Stimulated activated naive CD8-positive, alpha-beta T cell treated with anti-CD3 and anti-CD28 coated beads, Interleukin-15, Interleukin-2, amounts not matched to agents 100 ng/mL and 50 ng/mL, for 24 hours (primary cell): ENCODE measurements around the gene TMEM121.

Source experiments
- H3K27ac Mint-ChIP-seq: one replicate; pipeline ENCODE4 v1.8.0; 2021; ENCODE audit warnings: mild to moderate bottlenecking, mixed read lengths
- H3K27me3 Mint-ChIP-seq: one replicate; pipeline ENCODE4 v1.8.0; 2021; ENCODE audit warnings: mixed read lengths
- H3K36me3 Mint-ChIP-seq: one replicate; pipeline ENCODE4 v1.8.0; 2021; ENCODE audit warnings: low read depth, mixed read lengths
- H3K4me1 Mint-ChIP-seq: one replicate; pipeline ENCODE4 v1.8.0; 2021; ENCODE audit warnings: low read depth, mixed read lengths
- H3K4me3 Mint-ChIP-seq: one replicate; pipeline ENCODE4 v1.8.0; 2021; ENCODE audit warnings: mild to moderate bottlenecking, mixed read lengths
- H3K9me3 Mint-ChIP-seq: one replicate; pipeline ENCODE4 v1.8.0; 2021; ENCODE audit warnings: mixed read lengths

TMEM121 gene

DNA sequence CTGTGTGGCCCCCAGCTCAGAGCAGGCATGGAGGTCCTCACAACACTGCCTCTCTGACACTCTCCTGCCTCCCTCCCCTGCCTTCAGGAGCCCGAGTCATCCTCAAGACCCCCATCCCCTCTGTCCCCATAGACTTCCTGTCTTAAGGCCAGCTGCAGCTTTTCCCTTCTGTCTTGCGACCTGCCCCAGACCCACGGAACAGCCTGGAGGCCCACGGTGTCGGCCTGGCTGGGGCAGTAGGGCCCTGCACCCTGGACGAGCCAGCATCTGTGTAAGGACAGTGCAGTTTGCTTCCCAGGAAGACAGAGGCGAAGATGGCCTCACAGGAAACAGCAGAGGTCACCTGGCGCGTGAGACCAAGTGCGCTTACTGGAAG is 25.7 kb upstream of the TMEM121 start:
- Mint-ChIP-seq H3K27me3 (no peaks in the 10 kb centered on the region), H3K4me1 (no peaks in the 10 kb centered on the region), H3K27ac (no peak overlapping the region), H3K36me3 (no peaks in the 10 kb centered on the region), H3K4me3 (no peak overlapping the region), H3K9me3 (no peaks in the 10 kb centered on the region)

DNA sequence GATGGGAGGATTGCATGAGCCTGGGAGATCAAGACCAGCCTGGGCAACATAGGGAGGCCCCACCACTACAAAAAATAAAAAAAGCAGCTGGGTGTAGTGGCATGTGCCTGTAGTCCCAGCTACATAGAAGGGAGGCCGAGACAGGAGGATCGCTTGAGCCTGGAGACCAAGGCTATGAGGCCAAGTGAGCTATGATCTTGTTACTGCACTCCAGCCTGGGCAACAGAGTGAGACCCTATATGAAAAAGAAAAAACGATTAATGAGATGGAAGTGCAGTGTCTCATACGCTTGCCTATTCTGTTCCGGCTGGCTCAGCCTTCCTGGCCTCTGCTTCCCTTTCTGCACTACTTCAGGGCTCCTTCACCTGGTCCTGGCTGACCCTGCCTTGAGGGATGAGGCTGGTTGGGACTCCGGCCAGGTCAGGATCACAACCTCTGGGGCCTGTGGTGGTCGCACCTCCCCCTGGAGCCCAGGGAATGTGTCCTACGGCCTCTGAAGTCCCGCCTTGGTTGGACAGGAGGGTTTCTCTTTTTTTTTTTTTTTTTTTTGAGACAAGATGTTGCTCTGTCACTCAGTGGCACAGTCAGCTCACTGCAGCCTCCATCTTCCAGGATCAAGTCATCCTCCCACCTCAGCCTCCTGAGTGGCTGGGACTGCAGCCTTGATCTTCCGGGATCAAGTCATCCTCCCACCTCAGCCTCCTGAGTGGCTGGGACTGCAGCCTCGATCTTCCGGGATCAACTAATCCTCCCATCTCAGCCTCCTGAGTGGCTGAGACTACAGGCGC is 24.7 kb upstream of the TMEM121 start:
- Mint-ChIP-seq H3K36me3 (no peaks in the 10 kb centered on the region), H3K4me3 (no peak overlapping the region), H3K27ac (no peak overlapping the region), H3K27me3 (no peaks in the 10 kb centered on the region), H3K4me1 (no peaks in the 10 kb centered on the region), H3K9me3 (no peaks in the 10 kb centered on the region)

DNA sequence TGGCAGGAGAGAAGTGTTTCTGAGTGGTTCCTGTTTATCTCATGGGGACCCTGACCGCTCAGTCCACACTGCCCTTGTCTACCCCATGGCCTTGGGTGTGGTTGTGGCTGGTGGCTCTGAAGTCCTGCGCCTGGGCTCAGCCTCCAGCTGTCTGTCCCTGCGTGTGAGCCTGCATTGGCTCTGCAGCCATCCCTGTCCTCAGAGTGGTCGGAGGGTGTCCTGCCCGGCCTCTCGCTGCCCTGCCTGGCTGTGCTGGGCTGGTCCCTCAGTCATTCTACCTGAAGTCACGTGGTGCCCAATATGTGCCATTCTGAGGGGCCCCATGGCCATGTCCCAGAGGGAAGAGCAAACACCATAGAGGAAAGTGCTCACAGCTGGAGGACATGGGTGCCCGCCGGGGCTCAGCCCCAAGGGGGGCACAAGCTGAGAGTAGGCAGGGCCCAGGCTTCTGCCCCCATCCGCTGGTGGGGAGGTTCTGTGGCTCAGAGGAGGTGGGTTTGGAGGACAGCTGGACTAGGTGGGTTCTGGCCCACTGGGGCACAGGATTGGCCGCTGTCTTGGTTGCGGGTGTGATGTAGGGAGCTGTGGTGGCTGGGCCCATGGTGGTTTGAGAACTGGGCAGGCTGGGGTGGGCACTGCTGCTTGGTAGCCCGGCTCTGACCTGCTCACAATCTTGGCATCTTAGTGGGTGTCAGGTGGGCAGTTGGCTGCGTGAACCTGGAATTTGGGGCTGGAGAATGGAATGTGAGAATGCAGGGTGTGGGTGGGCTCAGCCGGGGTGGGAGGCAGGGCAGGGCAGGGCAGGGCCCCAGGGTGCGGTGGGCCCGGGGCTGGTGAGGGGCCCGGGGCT is 23.7 kb upstream of the TMEM121 start:
- Mint-ChIP-seq H3K27me3 (peaks cover 4% of the 10 kb centered on the region), H3K4me1 (no peaks in the 10 kb centered on the region), H3K9me3 (no peaks in the 10 kb centered on the region), H3K27ac (no peak overlapping the region), H3K36me3 (no peaks in the 10 kb centered on the region), H3K4me3 (no peak overlapping the region)

DNA sequence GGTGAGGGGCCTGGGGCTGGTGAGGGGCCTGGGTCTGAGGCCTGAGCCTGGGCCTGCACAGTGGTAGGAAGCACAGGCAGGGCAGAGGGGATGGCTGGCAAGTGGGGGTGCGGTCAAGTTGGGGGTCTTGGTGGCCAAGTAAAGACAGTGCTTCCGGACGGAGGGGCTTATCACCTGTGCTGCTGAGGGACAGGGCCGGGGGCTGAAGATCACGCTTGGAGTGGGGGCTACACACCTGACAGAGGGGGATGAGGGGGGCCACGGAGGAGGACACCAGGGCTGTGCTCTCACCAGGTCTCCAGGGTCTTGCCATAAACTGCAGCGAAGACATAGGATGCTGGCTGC is 23.1 kb upstream of the TMEM121 start:
- Mint-ChIP-seq H3K4me3 (no peak overlapping the region), H3K9me3 (no peaks in the 10 kb centered on the region), H3K27me3 (peaks cover 8% of the 10 kb centered on the region), H3K27ac (no peak overlapping the region), H3K36me3 (no peaks in the 10 kb centered on the region), H3K4me1 (no peaks in the 10 kb centered on the region)

DNA sequence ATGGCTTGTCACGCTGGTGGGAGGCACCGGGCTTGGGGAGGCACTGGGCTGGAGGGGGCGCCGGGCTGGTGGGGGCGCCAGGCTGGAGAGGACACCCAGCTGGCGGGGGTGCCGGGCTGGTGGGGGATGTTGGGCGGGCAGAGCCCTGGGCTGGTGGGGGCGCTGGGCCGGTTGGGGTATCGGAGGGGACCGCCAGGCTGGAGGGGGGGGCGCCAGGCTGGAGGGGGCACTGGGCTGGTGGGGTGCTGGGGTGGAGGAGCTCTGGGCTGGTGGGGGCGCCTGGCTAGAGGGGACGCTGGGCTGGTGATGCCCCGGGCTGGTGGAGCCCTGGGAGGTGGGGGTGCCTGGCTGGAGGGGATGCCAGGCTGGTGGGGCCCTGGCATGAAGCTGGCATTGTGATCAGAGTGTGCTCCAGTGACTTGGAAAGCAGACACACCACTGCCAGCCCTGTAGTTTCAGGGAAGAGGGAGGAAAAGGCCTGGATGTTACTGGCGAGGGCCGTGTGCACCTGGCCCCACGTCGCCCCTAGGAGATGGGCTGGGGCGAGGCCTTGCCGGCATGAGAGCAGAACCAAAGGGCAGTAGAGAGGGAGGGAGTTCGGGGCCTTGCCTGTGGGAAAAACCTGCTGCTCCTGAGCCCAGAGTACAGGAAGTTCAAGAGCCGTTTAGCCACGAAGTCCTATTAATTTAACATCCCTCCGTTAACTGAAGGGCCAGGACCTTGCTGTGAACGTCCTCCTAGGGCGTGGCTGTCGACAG is 22.3 kb upstream of the TMEM121 start:
- Mint-ChIP-seq H3K4me3 (no peak overlapping the region), H3K27ac (no peak overlapping the region), H3K27me3 (peaks cover 13% of the 10 kb centered on the region), H3K9me3 (no peaks in the 10 kb centered on the region), H3K4me1 (no peaks in the 10 kb centered on the region), H3K36me3 (no peaks in the 10 kb centered on the region)

DNA sequence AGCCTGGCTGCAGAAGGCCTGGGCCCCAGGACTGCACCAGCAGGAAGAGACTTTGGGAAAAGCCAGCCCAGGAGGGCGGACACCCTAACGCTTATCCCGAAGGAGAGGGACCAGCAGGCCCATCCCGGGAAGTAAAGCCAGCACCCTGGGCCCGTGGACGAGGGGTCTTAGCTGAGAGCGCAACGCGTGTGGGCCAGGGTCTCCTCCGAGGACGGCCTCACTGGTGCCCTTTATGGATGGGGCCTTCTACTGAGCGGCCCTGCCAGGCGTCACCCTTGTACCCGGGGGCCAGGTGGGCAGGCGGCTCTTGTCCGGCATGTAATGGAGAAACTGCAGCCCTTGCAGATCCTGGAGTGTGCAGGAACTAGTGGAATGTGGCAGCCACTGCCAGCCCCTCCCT is 21.3 kb upstream of the TMEM121 start:
- H3K4me3 Mint-ChIP-seq: no peak overlapping the region
- H3K36me3 Mint-ChIP-seq: no peaks in the 10 kb centered on the region
- H3K4me1 Mint-ChIP-seq: no peaks in the 10 kb centered on the region
- peaks cover 13% of the 10 kb centered on the region for H3K27me3 Mint-ChIP-seq
- no peak overlapping the region for H3K27ac Mint-ChIP-seq
- H3K9me3 Mint-ChIP-seq: no peaks in the 10 kb centered on the region

DNA sequence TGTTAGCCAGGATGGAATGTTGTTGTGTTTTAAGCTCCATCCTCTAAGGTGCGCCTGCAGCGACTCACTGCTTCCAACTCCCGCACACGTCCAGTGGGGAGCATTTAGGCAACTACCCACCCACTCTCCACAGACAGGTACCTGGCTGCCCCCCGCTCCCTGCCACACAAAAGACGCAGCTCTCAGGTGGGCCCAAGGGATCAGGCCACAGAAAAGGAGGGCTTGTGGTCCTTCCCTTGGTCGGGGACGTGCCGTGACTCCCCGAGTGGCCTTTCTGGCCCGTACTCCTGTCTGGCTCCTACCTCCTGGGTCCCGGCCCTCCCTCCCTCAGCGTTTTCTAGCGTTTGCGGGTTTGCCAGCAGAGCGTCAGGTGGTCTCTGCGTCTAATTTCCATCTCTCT is 19.1 kb upstream of the TMEM121 start:
- Mint-ChIP-seq H3K36me3 (no peaks in the 10 kb centered on the region), H3K27me3 (peaks cover 18% of the 10 kb centered on the region)

DNA sequence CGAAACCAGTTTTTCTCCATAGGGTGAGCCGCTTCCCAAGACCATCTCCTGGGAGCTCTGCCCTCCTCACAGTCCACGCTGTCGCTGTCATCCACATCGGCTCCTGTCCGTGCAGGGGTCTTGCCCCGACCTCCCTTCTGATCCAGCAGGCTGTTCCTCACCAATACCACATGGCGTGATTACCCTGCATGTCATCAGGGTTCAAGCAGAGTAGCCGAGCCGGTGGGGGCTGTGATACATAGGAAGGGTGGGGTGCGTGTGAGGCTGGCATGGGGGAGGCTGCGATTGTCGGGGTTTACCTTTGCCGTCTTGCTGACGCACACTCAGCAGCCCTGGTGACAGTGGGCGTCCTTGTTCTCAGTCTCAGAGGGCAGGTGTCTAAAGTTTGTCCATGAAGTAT is 18.3 kb upstream of the TMEM121 start:
- no peaks in the 10 kb centered on the region for H3K4me1 Mint-ChIP-seq
- peaks cover 18% of the 10 kb centered on the region for H3K27me3 Mint-ChIP-seq
- H3K36me3 Mint-ChIP-seq: no peaks in the 10 kb centered on the region
- H3K9me3 Mint-ChIP-seq: no peaks in the 10 kb centered on the region
- H3K4me3 Mint-ChIP-seq: no peak overlapping the region
- H3K27ac Mint-ChIP-seq: no peak overlapping the region

More for the DNA sequence above, 19.1 kb upstream of the TMEM121 start:
- Mint-ChIP-seq H3K4me3 (no peak overlapping the region), H3K4me1 (no peaks in the 10 kb centered on the region), H3K9me3 (no peaks in the 10 kb centered on the region), H3K27ac (no peak overlapping the region)

DNA sequence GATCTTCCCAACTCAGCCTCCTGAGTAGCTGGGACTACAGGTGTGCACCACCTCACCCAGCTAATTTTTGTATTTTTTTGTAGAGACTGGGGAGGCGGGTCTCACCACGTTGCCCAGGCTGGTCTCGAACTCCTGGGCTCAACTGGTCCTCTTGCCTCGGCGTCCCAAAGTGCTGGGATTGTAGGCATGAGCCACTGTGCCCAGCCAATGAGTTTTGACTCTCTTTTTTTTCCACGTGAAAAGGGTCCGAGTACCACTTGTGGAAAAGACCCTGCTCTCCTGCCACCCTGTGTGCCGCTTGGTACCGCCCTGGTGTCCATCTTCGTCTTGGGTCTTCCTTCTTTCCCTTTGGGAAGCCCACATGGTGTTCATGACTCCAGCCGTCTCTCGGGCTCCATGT is 17.8 kb upstream of the TMEM121 start:
- H3K4me1 Mint-ChIP-seq: no peaks in the 10 kb centered on the region
- no peaks in the 10 kb centered on the region for H3K9me3 Mint-ChIP-seq
- no peaks in the 10 kb centered on the region for H3K36me3 Mint-ChIP-seq
- H3K27ac Mint-ChIP-seq: peak overlapping the region; percentile 61
- no peak overlapping the region for H3K4me3 Mint-ChIP-seq
- peaks cover 18% of the 10 kb centered on the region for H3K27me3 Mint-ChIP-seq

DNA sequence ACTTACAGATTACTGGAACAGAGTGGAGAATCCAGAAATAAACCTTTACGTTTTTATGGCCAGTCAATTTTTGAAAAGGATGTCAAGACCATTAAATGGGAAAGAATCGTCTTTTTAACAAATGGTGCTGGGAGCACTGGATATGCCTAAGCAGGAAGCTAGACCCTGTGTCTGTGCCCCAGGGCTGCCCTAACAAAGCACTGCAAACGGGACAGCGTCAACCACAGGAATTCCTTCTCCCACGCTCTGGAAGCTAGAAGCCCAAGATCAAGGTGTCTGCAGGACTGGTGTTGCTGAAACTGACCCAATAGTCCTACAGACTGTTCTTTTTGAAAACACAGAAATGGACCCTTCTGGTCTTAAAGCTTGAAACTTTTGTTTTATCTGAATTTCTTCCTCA is 9.3 kb upstream of the TMEM121 start:
- Mint-ChIP-seq H3K9me3 (no peaks in the 10 kb centered on the region), H3K36me3 (no peaks in the 10 kb centered on the region), H3K27ac (no peak overlapping the region), H3K4me3 (no peak overlapping the region), H3K4me1 (no peaks in the 10 kb centered on the region), H3K27me3 (peaks cover 39% of the 10 kb centered on the region)

DNA sequence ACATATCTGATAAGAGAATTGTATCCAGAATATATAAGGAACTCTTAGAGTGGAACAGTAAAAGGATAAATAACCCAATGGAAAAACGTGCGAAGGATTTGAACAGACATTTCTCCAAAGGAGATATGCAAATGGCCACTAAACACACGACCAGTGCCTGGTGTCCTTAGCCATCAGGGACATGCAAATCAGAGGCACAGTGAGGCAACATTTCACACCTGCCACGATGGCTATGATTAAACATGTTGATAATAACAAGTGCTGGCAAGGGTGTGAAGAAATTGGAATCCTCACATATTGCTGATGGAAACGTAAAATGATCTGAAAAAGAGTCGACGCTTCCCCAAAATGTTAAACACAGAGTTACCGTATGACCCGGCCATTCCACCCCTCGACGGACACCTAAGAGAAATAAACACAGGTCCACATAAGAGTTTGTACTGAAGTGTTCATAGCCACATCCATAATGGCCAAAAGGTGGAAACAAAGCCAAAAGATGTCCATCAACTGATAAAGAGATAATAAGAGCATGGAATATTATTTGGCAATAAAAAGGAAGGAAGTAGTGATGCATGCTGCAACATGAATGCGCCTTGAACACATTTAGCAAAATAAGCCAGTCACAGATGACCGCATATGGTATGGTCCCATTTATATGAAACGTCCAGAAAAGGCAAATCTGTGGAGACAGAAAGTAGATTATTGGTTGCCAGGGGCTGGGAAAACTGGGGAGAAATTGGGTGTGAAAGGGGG is 6.3 kb upstream of the TMEM121 start:
- Mint-ChIP-seq H3K4me3 (no peak overlapping the region), H3K27ac (no peak overlapping the region), H3K36me3 (no peaks in the 10 kb centered on the region), H3K4me1 (no peaks in the 10 kb centered on the region), H3K27me3 (peaks cover 51% of the 10 kb centered on the region), H3K9me3 (no peaks in the 10 kb centered on the region)

DNA sequence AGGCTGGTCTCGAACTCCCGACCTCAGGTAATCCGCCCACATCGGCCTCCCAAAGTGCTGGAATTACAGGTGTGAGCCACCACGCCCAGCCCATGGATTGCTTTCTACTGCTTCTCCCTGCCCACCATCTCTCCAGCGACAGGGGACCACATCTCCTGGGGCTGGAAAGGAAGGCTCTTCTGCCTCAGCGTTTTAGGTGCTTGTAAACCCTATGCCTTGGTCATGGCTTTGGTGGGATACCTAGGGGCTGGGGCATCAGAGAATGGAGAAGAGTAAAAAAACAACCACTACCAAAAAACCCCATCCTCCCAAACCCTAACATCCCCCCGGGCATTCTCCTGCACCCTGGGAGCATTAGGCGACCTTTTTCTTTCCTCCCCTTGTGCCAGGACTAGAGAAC is 1.1 kb upstream of the TMEM121 start:
- Mint-ChIP-seq H3K9me3 (no peaks in the 10 kb centered on the region), H3K4me3 (no peak overlapping the region), H3K27me3 (peaks cover 26% of the 10 kb centered on the region), H3K36me3 (no peaks in the 10 kb centered on the region), H3K27ac (no peak overlapping the region), H3K4me1 (peaks cover 19% of the 10 kb centered on the region)

DNA sequence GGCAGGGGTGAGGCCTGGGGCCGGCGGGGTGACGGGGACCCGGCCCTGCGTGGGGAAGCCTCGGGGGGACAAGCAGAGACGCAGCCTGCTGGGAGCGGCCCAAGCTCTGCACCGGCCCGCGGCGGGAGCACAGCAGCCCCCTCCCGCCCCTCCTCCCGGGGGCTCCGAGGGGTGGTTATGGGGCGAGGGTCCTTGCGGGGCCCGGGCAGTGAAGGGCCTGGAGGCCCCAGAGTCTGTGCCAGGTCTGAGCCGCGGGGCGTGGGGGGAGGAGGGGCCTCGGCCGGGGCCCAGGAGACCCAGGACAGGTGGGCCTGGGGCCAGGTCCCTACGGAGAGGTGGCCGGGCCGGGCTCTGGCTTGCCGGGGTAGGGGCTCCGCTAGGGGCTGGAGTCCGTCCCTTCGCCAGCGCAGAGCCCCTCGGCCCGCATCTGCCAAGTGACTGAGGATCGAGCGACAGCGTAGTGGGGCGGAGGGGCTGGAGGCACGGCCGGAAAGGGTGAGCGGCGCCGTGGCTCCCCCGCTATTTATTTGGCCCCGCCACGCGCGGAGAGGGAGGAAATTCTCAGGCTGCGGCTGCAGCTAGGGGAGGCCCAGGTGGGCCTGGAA is 495 bp downstream of the TMEM121 start:
- Mint-ChIP-seq H3K9me3 (no peaks in the 10 kb centered on the region), H3K4me3 (peak overlapping the region; percentile 80), H3K27ac (peak overlapping the region; percentile 55), H3K36me3 (no peaks in the 10 kb centered on the region), H3K4me1 (peaks cover 21% of the 10 kb centered on the region), H3K27me3 (peaks cover 24% of the 10 kb centered on the region)

DNA sequence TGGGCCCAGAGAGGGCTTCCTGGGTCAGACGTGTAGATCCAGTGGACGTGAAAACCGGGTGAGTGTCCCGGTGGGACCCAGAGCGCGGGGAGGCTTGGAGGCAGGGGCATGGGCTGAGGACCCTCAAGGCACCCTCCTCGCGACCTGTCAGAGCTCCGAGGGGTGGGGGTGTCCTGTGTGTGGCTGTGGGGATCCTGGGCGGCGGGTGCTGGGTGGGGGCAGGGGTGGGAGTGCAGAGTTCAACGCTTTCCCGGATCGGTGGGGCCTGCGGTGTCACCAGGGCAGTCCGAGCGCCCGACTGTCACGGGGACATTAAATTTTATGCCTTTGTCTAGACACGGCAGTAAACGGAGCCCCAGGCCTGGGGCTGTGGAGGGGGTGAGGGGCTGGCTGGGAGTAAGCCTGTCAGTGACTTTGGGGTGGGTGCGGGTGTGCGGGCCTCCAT is 1.0 kb downstream of the TMEM121 start:
- Mint-ChIP-seq H3K36me3 (no peaks in the 10 kb centered on the region), H3K27ac (peak overlapping the region; percentile 55), H3K4me3 (peak overlapping the region; percentile 80), H3K27me3 (peaks cover 24% of the 10 kb centered on the region), H3K4me1 (peaks cover 23% of the 10 kb centered on the region), H3K9me3 (no peaks in the 10 kb centered on the region)
